SK-N-SH treated with all-trans-retinoic acid at 6 μM for 48 hours (cell line): ENCODE results near the gene SDK1.

Source experiments
- ATAC-seq: fragments of 200-7000 bp; cut with Tn5 transposase; 3 replicates; pipeline ENCODE4 v1.9.1; 2020; ENCODE audit warnings: mild to moderate bottlenecking, moderate library complexity
- ARNTL ChIP-seq: fragments of 450-650 bp; formaldehyde crosslinking; IDR thresholded peaks from 2 replicates; pipeline ENCODE4 v1.5.0; 2020; ENCODE audit warnings: low read depth, mild to moderate bottlenecking, moderate library complexity, borderline replicate concordance
- BACH2 ChIP-seq: fragments of 250-450 bp; sonication (Bioruptor Pico); IDR thresholded peaks from 2 replicates; pipeline ENCODE4 v1.9.0; 2021; ENCODE audit warnings: mild to moderate bottlenecking, borderline replicate concordance
- CREB5 ChIP-seq: fragments of 250-450 bp; sonication (Bioruptor Pico); IDR thresholded peaks from 2 replicates; pipeline ENCODE4 v1.5.1; 2020; ENCODE audit warnings: low read depth, mild to moderate bottlenecking, moderate library complexity
- CSDC2 ChIP-seq: fragments of 250-450 bp; sonication (Bioruptor Pico); IDR thresholded peaks from 2 replicates; pipeline ENCODE4 v1.5.0; 2020; ENCODE audit warnings: mild to moderate bottlenecking, moderate library complexity
- CSRNP3 ChIP-seq: fragments of 250-450 bp; sonication (Bioruptor Pico); IDR thresholded peaks from 2 replicates; pipeline ENCODE4 v1.5.1; 2021; ENCODE audit warnings: mild to moderate bottlenecking, moderate library complexity
- ESRRG ChIP-seq: fragments of 250-450 bp; sonication (Bioruptor Pico); IDR thresholded peaks from 2 replicates; pipeline ENCODE4 v1.6.1; 2021; ENCODE audit warnings: mild to moderate bottlenecking
- GLIS3 ChIP-seq: fragments of 250-450 bp; sonication (Bioruptor Pico); IDR thresholded peaks from 2 replicates; pipeline ENCODE4 v1.5.0; 2020; ENCODE audit warnings: mild to moderate bottlenecking, moderate library complexity
- ISL1 ChIP-seq: fragments of 250-450 bp; sonication (Bioruptor Pico); IDR thresholded peaks from 2 replicates; pipeline ENCODE4 v2.1.2; 2022; ENCODE audit warnings: mild to moderate bottlenecking, moderate library complexity
- OSR1 ChIP-seq: fragments of 250-450 bp; sonication (Bioruptor Pico); IDR thresholded peaks from 2 replicates; pipeline ENCODE4 v1.8.0; 2022; ENCODE audit warnings: moderate library complexity, mild to moderate bottlenecking, inconsistent platforms
- POU6F1 ChIP-seq: fragments of 250-450 bp; sonication (Bioruptor Pico); IDR thresholded peaks from 2 replicates; pipeline ENCODE4 v1.8.0; 2021; ENCODE audit warnings: low read depth, mild to moderate bottlenecking, moderate library complexity, borderline replicate concordance
- PPARA ChIP-seq: fragments of 250-450 bp; sonication (Bioruptor Pico); IDR thresholded peaks from 2 replicates; pipeline ENCODE4 v1.5.0; 2020; ENCODE audit warnings: mild to moderate bottlenecking, borderline replicate concordance
- SNAI2 ChIP-seq: fragments of 250-450 bp; sonication (Bioruptor Pico); IDR thresholded peaks from 2 replicates; pipeline ENCODE4 v1.5.0; 2020; ENCODE audit warnings: mild to moderate bottlenecking, moderate library complexity
- TCF4 ChIP-seq: fragments of 250-450 bp; sonication (Bioruptor Pico); IDR thresholded peaks from 2 replicates; pipeline ENCODE4 v1.8.0; 2021; ENCODE audit warnings: mild to moderate bottlenecking, moderate library complexity, borderline replicate concordance
- TOX ChIP-seq: fragments of 250-450 bp; sonication (Bioruptor Pico); IDR thresholded peaks from 2 replicates; pipeline ENCODE4 v1.8.0; 2021; ENCODE audit warnings: mild to moderate bottlenecking, moderate library complexity, borderline replicate concordance
- TSHZ2 ChIP-seq: fragments of 250-450 bp; sonication (Bioruptor Pico); IDR thresholded peaks from 2 replicates; pipeline ENCODE4 v1.5.0; 2020; ENCODE audit warnings: mild to moderate bottlenecking, moderate library complexity
- ZFP3 ChIP-seq: fragments of 250-450 bp; sonication (Bioruptor Pico); IDR thresholded peaks from 2 replicates; pipeline ENCODE4 v1.5.0; 2020; ENCODE audit warnings: mild to moderate bottlenecking, moderate library complexity
- ZFP30 ChIP-seq: fragments of 450-650 bp; formaldehyde crosslinking; IDR thresholded peaks from 2 replicates; pipeline ENCODE4 v1.5.0; 2022; ENCODE audit warnings: mild to moderate bottlenecking, moderate library complexity
- ZNF565 ChIP-seq: fragments of 450-650 bp; formaldehyde crosslinking; conservative IDR thresholded peaks from 2 replicates; pipeline ENCODE4 v1.5.0; 2020; ENCODE audit warnings: low read depth, mild to moderate bottlenecking, moderate library complexity
- ZNF70 ChIP-seq: fragments of 450-650 bp; formaldehyde crosslinking; IDR thresholded peaks from 2 replicates; pipeline ENCODE4 v1.5.0; 2020; ENCODE audit warnings: mild to moderate bottlenecking, moderate library complexity
- ZNF8 ChIP-seq: fragments of 450-650 bp; formaldehyde crosslinking; IDR thresholded peaks from 2 replicates; pipeline ENCODE4 v1.5.0; 2020; ENCODE audit warnings: mild to moderate bottlenecking, moderate library complexity

The SDK1 gene

GRCh38 chr7:3568516-3568915 is 267.5 kb downstream of the SDK1 start:
- ATAC-seq, result no peak
- TF ChIP-seq CREB5 (CRISPR knock-in tag) (no peak), ZNF70 (CRISPR knock-in tag) (no peak), SNAI2 (CRISPR knock-in tag) (no peak), ARNTL (no peak), TCF4 (CRISPR knock-in tag) (no peak), POU6F1 (CRISPR knock-in tag) (no peak), TSHZ2 (CRISPR knock-in tag) (no peak), OSR1 (CRISPR knock-in tag) (no peak), BACH2 (CRISPR knock-in tag) (no peak), CSDC2 (CRISPR knock-in tag) (no peak), ZNF565 (CRISPR knock-in tag) (no peak), ISL1 (CRISPR knock-in tag) (no peak), GLIS3 (CRISPR knock-in tag) (no peak), CSRNP3 (CRISPR knock-in tag) (no peak), ZFP30 (CRISPR knock-in tag) (no peak), PPARA (CRISPR knock-in tag) (no peak), ZNF8 (CRISPR knock-in tag) (no peak), ZFP3 (no peak)
- TF ChIP-seq, all 23 proteins: peak for 0

- TF ChIP-seq OSR1 (CRISPR knock-in tag) (no peak), CREB5 (CRISPR knock-in tag) (no peak), ZNF565 (CRISPR knock-in tag) (no peak), TOX (CRISPR knock-in tag) (no peak), GLIS3 (CRISPR knock-in tag) (no peak), BACH2 (CRISPR knock-in tag) (no peak), ZFP30 (CRISPR knock-in tag) (no peak), ZNF70 (CRISPR knock-in tag) (no peak), CSDC2 (CRISPR knock-in tag) (no peak), TSHZ2 (CRISPR knock-in tag) (no peak), POU6F1 (CRISPR knock-in tag) (no peak), ZFP3 (no peak), ARNTL (no peak), CSRNP3 (CRISPR knock-in tag) (no peak), ISL1 (CRISPR knock-in tag) (no peak), TCF4 (CRISPR knock-in tag) (no peak), PPARA (CRISPR knock-in tag) (no peak), ESRRG (CRISPR knock-in tag) (no peak)
- TF ChIP-seq, all 23 proteins: peak for 0
- no peak for ATAC-seq
Observed at GRCh38 chr7:3569643-3570042, 268.6 kb downstream of the SDK1 start.
